Measurements from ENCODE around the gene KRT82. TPM values are rescaled to one million over a fixed set of nuclear protein-coding genes. Genes with fewer than 3 reads are reported as not detected.

Gene KRT82
- total and polyA plus RNA-seq, 7 donors: not detected

DNA sequence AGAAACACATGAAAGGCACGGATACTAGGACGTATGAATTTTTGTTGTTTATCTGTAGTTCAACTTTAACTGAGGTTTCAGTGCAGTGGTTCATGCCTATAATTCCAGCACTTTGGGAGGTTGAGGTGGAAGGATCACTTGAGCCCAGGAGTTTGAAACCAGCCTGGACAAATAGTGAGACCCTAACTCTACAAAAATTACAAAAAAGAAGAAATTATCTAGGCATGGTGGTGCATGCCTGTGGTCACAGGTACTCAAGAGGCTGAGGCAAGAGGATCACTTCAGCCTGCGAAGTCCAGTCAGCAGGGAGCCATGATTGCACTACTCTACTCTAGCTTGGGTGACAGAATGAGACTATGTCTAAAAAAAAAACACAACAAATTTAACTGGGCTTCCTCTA is 37.8 kb upstream of the KRT82 start:
- no peaks in the 10 kb centered on the region for H3K4me1 ChIP-seq
- intact Hi-C loops (cut with DNase I): no loop called here
- no peak for ATAC-seq
- WGBS, 3 donors: 78 to 92% (median 89%) methylated on average over 3 of the region's 3 CpGs
- no peak overlapping the region for H3K27ac ChIP-seq
- TF ChIP-seq, protein P1, sequence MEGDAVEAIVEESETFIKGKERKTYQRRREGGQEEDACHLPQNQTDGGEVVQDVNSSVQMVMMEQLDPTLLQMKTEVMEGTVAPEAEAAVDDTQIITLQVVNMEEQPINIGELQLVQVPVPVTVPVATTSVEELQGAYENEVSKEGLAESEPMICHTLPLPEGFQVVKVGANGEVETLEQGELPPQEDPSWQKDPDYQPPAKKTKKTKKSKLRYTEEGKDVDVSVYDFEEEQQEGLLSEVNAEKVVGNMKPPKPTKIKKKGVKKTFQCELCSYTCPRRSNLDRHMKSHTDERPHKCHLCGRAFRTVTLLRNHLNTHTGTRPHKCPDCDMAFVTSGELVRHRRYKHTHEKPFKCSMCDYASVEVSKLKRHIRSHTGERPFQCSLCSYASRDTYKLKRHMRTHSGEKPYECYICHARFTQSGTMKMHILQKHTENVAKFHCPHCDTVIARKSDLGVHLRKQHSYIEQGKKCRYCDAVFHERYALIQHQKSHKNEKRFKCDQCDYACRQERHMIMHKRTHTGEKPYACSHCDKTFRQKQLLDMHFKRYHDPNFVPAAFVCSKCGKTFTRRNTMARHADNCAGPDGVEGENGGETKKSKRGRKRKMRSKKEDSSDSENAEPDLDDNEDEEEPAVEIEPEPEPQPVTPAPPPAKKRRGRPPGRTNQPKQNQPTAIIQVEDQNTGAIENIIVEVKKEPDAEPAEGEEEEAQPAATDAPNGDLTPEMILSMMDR (IDR thresholded peaks at IDR 0.05): no peak
- no peak overlapping the region for H3K4me3 ChIP-seq
- H3K9me3 ChIP-seq: no peaks in the 10 kb centered on the region
- no peaks in the 10 kb centered on the region for H3K36me3 ChIP-seq (ENCODE audit: insufficient read depth in 1 of 2, low read depth in 1 of 2)
- peaks cover 0 to 25% (median 0%) of the 10 kb centered on the region in 3 donors for H3K27me3 ChIP-seq (ENCODE audit: insufficient read depth in 3 of 3, low read length in 2 of 3)
- no peak for DNase-seq

DNA sequence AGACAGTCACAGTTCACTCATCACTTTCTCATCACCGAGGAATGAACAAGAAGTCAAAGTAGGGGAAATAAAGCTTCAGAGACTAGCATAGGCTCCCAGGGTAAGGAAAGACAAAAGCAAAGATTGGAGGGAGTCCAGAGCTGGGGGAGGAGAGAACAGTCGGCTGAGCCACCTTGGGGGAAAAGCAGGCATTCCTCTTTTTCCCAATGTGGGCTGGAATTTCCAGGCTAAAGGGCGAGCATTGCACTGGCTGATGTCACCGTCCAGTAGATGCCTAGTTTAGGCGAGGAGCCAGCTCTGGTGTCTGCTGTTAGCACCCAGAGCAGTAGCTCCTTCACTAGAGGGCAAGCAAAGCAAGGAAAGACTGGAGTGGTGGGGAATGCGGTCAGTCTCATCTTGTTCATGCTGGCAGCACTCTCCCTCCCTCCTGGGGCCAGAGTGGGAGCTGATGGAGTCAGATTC is 36.5 kb upstream of the KRT82 start:
- Histone ChIP-seq H3K27ac (no peak overlapping the region), H3K27me3 (ENCODE audit: insufficient read depth in 3 of 3, low read length in 2 of 3) (peaks cover 0 to 25% (median 0%) of the 10 kb centered on the region in 3 donors), H3K36me3 (ENCODE audit: insufficient read depth in 1 of 2, low read depth in 1 of 2) (no peaks in the 10 kb centered on the region), H3K4me1 (no peaks in the 10 kb centered on the region), H3K9me3 (no peaks in the 10 kb centered on the region), H3K4me3 (no peak overlapping the region)
- 16 to 24% (median 17%) methylated on average over 6 of the region's 6 CpGs for WGBS, 3 donors
- intact Hi-C loops (cut with DNase I): no loop called here
- ATAC-seq (no peak), DNase-seq (no peak)
- TF ChIP-seq, protein P1 (IDR thresholded peaks at IDR 0.05): no peak

DNA sequence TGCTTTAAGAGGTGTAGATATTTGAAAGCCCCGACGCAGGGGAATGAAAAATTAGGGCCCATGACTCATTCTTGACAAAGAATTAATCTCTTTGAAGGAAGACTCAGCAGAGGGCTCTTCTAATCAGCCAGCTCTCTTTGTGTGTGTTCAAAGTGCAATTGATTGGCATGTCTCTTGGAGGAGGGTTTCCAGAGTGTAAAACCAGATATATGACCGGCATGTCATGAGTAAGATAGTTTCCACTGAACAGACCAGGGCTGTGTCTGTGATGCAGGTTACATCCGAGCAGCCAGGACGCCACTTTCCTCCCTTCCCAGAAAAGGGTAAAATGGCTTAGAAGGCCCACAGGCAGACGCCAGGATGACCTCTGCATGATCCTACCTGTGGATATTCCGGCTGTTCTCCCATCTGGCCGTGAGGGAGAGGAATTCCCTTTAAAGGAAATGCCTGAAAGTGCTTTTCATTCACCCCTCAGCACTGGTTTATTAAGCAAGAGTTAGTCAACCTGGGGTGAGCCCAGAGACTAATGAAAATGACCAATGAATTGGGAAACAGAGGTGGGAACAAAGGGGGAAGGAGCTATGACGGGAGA is 35.3 kb upstream of the KRT82 start:
- no peaks in the 10 kb centered on the region for H3K9me3 ChIP-seq
- TF ChIP-seq, protein P1 (IDR thresholded peaks at IDR 0.05): no peak
- no peak for DNase-seq
- no peaks in the 10 kb centered on the region for H3K36me3 ChIP-seq (ENCODE audit: insufficient read depth in 1 of 2, low read depth in 1 of 2)
- H3K27me3 ChIP-seq (ENCODE audit: insufficient read depth in 3 of 3, low read length in 2 of 3): peaks cover 0 to 25% (median 0%) of the 10 kb centered on the region in 3 donors
- 65 to 72% (median 65%) methylated on average over 9 of the region's 9 CpGs for WGBS, 3 donors
- no peak overlapping the region for H3K27ac ChIP-seq
- H3K4me1 ChIP-seq: no peaks in the 10 kb centered on the region
- no peak for ATAC-seq
- H3K4me3 ChIP-seq: no peak overlapping the region
- intact Hi-C loops (cut with DNase I): no loop called here

DNA sequence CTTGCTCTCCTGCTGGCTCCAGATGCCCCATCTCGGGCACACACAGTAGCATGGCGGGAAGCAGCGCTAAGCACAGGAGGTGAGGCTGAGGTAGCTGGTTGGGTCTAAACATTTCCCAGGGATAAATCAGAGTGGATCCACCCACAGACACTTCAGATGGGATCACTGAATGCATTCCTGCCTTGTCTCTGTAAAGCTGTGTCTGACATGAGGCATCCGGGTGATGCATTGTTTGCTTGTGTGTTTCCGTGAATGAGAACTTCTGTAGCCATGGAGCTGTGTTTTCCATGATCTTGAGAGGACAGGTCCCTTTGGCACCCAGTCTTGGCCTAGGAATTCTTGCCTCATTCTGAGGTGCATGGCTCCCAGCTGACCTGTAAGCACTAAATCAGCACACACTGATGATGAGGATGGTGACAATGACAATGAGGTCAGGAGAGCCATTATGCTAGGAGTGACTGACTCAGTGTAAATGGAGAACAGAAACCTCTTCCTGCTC is 34.7 kb upstream of the KRT82 start:
- intact Hi-C loops (cut with DNase I): no loop called here

More for the DNA sequence above, 34.7 kb upstream of the KRT82 start:
- H3K4me1 ChIP-seq: no peaks in the 10 kb centered on the region
- no peak for DNase-seq
- TF ChIP-seq, protein P1 (IDR thresholded peaks at IDR 0.05): no peak
- 89 to 92% (median 92%) methylated on average over 5 of the region's 5 CpGs for WGBS, 3 donors
- no peaks in the 10 kb centered on the region for H3K36me3 ChIP-seq (ENCODE audit: insufficient read depth in 1 of 2, low read depth in 1 of 2)
- no peaks in the 10 kb centered on the region for H3K9me3 ChIP-seq
- no peak overlapping the region for H3K27ac ChIP-seq
- no peak overlapping the region for H3K4me3 ChIP-seq
- no peak for ATAC-seq
- H3K27me3 ChIP-seq (ENCODE audit: insufficient read depth in 3 of 3, low read length in 2 of 3): peaks cover 0 to 25% (median 0%) of the 10 kb centered on the region in 3 donors
